MM.1S (cell line): Measurements from ENCODE around the gene GRAMD2A.

Experiments
- DNase-seq: peaks from one replicate; pipeline ENCODE4 v3.0.0-alpha.2; 2015
- H2AFZ ChIP-seq: fragments of 300-600 bp; sonication (generic); 2 replicates; pipeline ENCODE4 v1.6.0; 2016; ENCODE audit warnings: antibody characterized with exemption, low read length
- H3F3A ChIP-seq: fragments of 300-600 bp; sonication (generic); 2 replicates; pipeline ENCODE4 v1.6.1; 2016; ENCODE audit warnings: mild to moderate bottlenecking, antibody characterized with exemption, low read length, moderate library complexity, mixed read lengths; ENCODE audit not compliant: insufficient read depth
- H3K27ac ChIP-seq: fragments of 300-600 bp; sonication (generic); 2 replicates; pipeline ENCODE4 v1.5.1; 2016; ENCODE audit warnings: mild to moderate bottlenecking, low read length
- H3K27me3 ChIP-seq: fragments of 300-600 bp; sonication (generic); replicated peaks from 2 replicates; pipeline ENCODE4 v1.6.0; 2016; ENCODE audit warnings: low read length; ENCODE audit not compliant: insufficient read depth
- H3K36me3 ChIP-seq: fragments of 300-600 bp; sonication (generic); replicated peaks from 2 replicates; pipeline ENCODE4 v1.6.1; 2016; ENCODE audit warnings: mild to moderate bottlenecking, low read length, mixed read lengths; ENCODE audit not compliant: insufficient read depth
- H3K4me1 ChIP-seq: fragments of 300-600 bp; sonication (generic); 2 replicates; pipeline ENCODE4 v1.6.1; 2016; ENCODE audit warnings: low read length, mixed read lengths
- H3K4me2 ChIP-seq: fragments of 300-600 bp; sonication (generic); 2 replicates; pipeline ENCODE4 v1.6.0; 2016; ENCODE audit warnings: low read depth, low read length
- H3K4me3 ChIP-seq: fragments of 300-600 bp; sonication (generic); 2 replicates; pipeline ENCODE4 v1.5.1; 2016; ENCODE audit warnings: low read length, mixed read lengths
- H3K79me2 ChIP-seq: fragments of 300-600 bp; sonication (generic); 2 replicates; pipeline ENCODE4 v1.6.1; 2016; ENCODE audit warnings: mixed run types, low read length, mixed read lengths
- H3K9ac ChIP-seq: fragments of 300-600 bp; sonication (generic); 2 replicates; pipeline ENCODE4 v1.6.1; 2016; ENCODE audit warnings: low read length, mixed read lengths
- H3K9me2 ChIP-seq: fragments of 300-600 bp; sonication (generic); replicated peaks from 2 replicates; pipeline ENCODE4 v1.6.1; 2016; ENCODE audit warnings: mild to moderate bottlenecking, low read length, mixed read lengths; ENCODE audit not compliant: insufficient read depth
- H3K9me3 ChIP-seq: fragments of 300-600 bp; sonication (generic); replicated peaks from 2 replicates; pipeline ENCODE4 v1.6.1; 2016; ENCODE audit warnings: mild to moderate bottlenecking, low read length, mixed read lengths; ENCODE audit not compliant: insufficient read depth
- H4K20me1 ChIP-seq: fragments of 300-600 bp; sonication (generic); 2 replicates; pipeline ENCODE4 v1.6.1; 2016; ENCODE audit warnings: mild to moderate bottlenecking, low read length, moderate library complexity, mixed read lengths; ENCODE audit not compliant: insufficient read depth
- CTCF ChIP-seq: fragments of 300-600 bp; sonication (generic); IDR thresholded peaks from 2 replicates; pipeline ENCODE4 v1.5.1; 2016; ENCODE audit warnings: antibody characterized with exemption, low read length, mixed read lengths
- EZH2 ChIP-seq: fragments of 300-600 bp; sonication (generic); optimal IDR thresholded peaks from 2 replicates; pipeline ENCODE3; 2017; ENCODE audit warnings: low read depth, mild to moderate bottlenecking, antibody characterized with exemption, low read length, mixed read lengths
- EZH2phosphoT487 ChIP-seq: fragments of 300-600 bp; sonication (generic); IDR thresholded peaks from 2 replicates; pipeline ENCODE4 v1.6.1; 2018; ENCODE audit warnings: antibody characterized with exemption, low read length

GRAMD2A gene

GRCh38 chr15:72131922-72132321 lies 65.7 kb downstream of the GRAMD2A start:
- no peak overlapping the region for H3K9ac ChIP-seq
- H3K79me2 ChIP-seq, result no peaks in the 10 kb centered on the region
- DNase-seq, result no peak
- no peaks in the 10 kb centered on the region for H3K36me3 ChIP-seq
- no peaks in the 10 kb centered on the region for H3K9me2 ChIP-seq
- H3K27ac ChIP-seq, result no peak overlapping the region
- H3K4me1 ChIP-seq, result no peaks in the 10 kb centered on the region
- H3K9me3 ChIP-seq, result no peaks in the 10 kb centered on the region
- TF ChIP-seq CTCF (no peak), EZH2 (no peak), EZH2phosphoT487 (no peak)
- no peaks in the 10 kb centered on the region for H3F3A ChIP-seq
- no peak overlapping the region for H3K4me3 ChIP-seq
- no peaks in the 10 kb centered on the region for H3K27me3 ChIP-seq
- H4K20me1 ChIP-seq, result no peaks in the 10 kb centered on the region
- no peak overlapping the region for H2AFZ ChIP-seq
- no peak overlapping the region for H3K4me2 ChIP-seq

- Histone ChIP-seq H3K9me3 (no peaks in the 10 kb centered on the region), H3K4me3 (no peak overlapping the region), H3K36me3 (no peaks in the 10 kb centered on the region), H4K20me1 (no peaks in the 10 kb centered on the region), H3K79me2 (no peaks in the 10 kb centered on the region), H3K27ac (no peak overlapping the region), H3K9ac (no peak overlapping the region), H2AFZ (no peak overlapping the region), H3K4me1 (no peaks in the 10 kb centered on the region), H3F3A (no peaks in the 10 kb centered on the region), H3K9me2 (no peaks in the 10 kb centered on the region), H3K27me3 (no peaks in the 10 kb centered on the region), H3K4me2 (no peak overlapping the region)
- TF ChIP-seq EZH2phosphoT487 (no peak), EZH2 (no peak), CTCF (no peak)
- DNase-seq, result no peak
Measured at GRCh38 chr15:72130272-72130671, 67.3 kb downstream of the GRAMD2A start.

GRCh38 chr15:72128359-72128758 lies 69.2 kb downstream of the GRAMD2A start:
- H2AFZ ChIP-seq, result no peak overlapping the region
- H3K9ac ChIP-seq, result no peak overlapping the region
- no peak overlapping the region for H3K27ac ChIP-seq
- no peaks in the 10 kb centered on the region for H3K9me3 ChIP-seq
- no peaks in the 10 kb centered on the region for H3K79me2 ChIP-seq
- no peak overlapping the region for H3K4me3 ChIP-seq
- H3K9me2 ChIP-seq, result no peaks in the 10 kb centered on the region
- no peaks in the 10 kb centered on the region for H3K36me3 ChIP-seq
- no peaks in the 10 kb centered on the region for H3K4me1 ChIP-seq
- H4K20me1 ChIP-seq, result no peaks in the 10 kb centered on the region
- no peak for DNase-seq
- no peaks in the 10 kb centered on the region for H3K27me3 ChIP-seq
- H3K4me2 ChIP-seq, result no peak overlapping the region
- no peak for TF ChIP-seq CTCF
- TF ChIP-seq EZH2, result no peak
- H3F3A ChIP-seq, result no peaks in the 10 kb centered on the region
